A673 (cell line): ENCODE data around the gene DLK2.

Experiments
- EZH2 ChIP-seq: fragments of 200-600 bp; sonication (generic); IDR thresholded peaks from 2 replicates; pipeline ENCODE4 v1.6.1; 2017; ENCODE audit warnings: borderline replicate concordance, low read depth, mild to moderate bottlenecking, mixed read lengths, antibody characterized with exemption, low read length; ENCODE audit not compliant: poor library complexity, severe bottlenecking
- TF ChIP-seq, protein P1 (sequence below): fragments of 300-800, 200-600 bp; sonication (generic); conservative IDR thresholded peaks from 2 replicates; pipeline ENCODE4 v1.5.1; 2017; ENCODE audit warnings: low read depth, mild to moderate bottlenecking, antibody characterized with exemption, low read length, moderate library complexity, mixed read lengths

DNA sequence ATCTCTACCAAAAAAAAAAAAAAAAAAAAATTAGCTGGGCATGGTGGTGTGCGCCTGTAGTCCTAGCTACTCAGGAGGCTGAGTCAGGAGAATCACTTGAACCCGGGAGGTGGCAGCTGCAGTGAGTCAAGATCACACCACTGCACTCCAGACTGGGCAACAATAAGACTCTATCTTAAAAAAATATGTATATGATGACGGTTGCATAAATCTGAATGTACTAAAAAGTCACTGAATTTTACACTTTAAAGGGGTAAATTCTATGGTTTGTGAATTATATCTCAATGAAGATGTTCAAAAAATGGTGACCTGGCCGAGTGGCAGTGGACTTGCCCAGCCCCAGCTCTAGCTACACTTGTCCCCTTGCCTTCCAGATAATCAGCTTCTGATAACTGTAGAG lies 38.4 kb downstream of the DLK2 start:
- TF ChIP-seq, protein P1, sequence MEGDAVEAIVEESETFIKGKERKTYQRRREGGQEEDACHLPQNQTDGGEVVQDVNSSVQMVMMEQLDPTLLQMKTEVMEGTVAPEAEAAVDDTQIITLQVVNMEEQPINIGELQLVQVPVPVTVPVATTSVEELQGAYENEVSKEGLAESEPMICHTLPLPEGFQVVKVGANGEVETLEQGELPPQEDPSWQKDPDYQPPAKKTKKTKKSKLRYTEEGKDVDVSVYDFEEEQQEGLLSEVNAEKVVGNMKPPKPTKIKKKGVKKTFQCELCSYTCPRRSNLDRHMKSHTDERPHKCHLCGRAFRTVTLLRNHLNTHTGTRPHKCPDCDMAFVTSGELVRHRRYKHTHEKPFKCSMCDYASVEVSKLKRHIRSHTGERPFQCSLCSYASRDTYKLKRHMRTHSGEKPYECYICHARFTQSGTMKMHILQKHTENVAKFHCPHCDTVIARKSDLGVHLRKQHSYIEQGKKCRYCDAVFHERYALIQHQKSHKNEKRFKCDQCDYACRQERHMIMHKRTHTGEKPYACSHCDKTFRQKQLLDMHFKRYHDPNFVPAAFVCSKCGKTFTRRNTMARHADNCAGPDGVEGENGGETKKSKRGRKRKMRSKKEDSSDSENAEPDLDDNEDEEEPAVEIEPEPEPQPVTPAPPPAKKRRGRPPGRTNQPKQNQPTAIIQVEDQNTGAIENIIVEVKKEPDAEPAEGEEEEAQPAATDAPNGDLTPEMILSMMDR: no peak
- TF ChIP-seq EZH2: no peak
